ENCODE results near the gene ATG14.

The ATG14 gene

DNA sequence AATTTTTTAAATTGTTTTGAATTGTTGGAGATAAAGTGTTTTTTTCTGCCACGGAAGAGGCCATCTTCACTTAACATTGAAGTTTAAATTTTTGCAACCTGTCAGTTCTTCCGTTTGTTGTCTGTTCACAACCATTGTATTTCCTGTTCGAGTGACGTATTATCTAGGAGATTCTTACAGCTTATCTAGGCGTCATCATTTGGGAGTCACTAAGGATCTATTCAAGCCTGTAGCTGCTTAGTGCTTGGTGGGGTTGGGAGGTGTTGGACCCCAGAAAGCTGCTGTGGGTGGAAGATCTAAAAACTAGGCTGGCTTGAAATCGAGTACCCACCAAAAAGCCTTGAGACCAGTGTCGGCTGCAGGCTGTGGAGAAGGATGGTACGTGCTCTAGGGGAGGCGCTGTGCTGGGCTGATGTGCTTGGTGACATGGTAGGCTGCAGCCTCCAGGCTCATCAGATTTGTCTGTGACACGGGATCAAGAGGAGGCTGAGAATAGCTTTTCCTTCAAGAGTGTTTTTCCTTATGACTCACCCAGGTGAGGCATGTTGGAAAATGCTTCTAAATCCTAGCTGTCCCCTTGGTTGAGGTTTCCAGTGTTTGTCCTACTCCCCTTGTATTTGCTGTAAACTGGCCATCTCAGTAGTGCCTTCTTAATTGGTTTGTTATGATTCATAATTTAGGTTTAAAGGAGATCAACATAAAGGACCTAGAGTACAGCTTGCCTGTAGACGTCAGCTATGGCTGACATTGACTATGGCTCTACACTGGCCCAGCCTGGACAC lies 57.8 kb downstream of the ATG14 start:
- no peak overlapping the region for H3K4me3 ChIP-seq (ENCODE audit: low read depth, low read length)
- TF ChIP-seq, protein P1, sequence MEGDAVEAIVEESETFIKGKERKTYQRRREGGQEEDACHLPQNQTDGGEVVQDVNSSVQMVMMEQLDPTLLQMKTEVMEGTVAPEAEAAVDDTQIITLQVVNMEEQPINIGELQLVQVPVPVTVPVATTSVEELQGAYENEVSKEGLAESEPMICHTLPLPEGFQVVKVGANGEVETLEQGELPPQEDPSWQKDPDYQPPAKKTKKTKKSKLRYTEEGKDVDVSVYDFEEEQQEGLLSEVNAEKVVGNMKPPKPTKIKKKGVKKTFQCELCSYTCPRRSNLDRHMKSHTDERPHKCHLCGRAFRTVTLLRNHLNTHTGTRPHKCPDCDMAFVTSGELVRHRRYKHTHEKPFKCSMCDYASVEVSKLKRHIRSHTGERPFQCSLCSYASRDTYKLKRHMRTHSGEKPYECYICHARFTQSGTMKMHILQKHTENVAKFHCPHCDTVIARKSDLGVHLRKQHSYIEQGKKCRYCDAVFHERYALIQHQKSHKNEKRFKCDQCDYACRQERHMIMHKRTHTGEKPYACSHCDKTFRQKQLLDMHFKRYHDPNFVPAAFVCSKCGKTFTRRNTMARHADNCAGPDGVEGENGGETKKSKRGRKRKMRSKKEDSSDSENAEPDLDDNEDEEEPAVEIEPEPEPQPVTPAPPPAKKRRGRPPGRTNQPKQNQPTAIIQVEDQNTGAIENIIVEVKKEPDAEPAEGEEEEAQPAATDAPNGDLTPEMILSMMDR (IDR thresholded peaks at IDR 0.05; ENCODE audit: low read depth, low read length): no peak
- TF ChIP-seq, protein P2, sequence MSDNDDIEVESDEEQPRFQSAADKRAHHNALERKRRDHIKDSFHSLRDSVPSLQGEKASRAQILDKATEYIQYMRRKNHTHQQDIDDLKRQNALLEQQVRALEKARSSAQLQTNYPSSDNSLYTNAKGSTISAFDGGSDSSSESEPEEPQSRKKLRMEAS (IDR thresholded peaks at IDR 0.05; ENCODE audit: low read depth, low read length): no peak
- TF ChIP-seq MYC (IDR thresholded peaks at IDR 0.05; ENCODE audit: low read depth, low read length) (no peak), POLR2A (IDR thresholded peaks at IDR 0.05; ENCODE audit: extremely low read depth, insufficient read length) (no peak)
- DNase-seq (ENCODE audit: low read depth): no peak

DNA sequence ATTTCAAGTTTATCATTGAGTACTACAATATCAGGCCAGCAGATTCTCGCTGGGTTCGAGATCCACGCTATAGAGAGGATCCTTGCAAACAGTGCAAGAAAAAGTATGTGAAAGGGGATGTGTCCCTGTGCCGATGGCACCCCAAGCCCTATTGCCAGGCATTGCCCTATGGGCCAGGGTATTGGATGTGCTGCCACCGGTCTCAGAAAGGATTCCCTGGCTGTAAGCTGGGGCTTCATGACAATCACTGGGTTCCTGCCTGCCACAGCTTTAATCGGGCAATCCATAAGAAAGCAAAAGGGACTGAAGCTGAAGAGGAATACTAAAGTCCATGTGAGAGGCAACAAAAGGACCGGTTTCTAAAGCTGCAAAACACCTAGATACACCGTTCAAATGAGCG lies 59.4 kb downstream of the ATG14 start:
- TF ChIP-seq, protein P2 (IDR thresholded peaks at IDR 0.05; ENCODE audit: low read depth, low read length): no peak
- no peak for TF ChIP-seq POLR2A (IDR thresholded peaks at IDR 0.05; ENCODE audit: extremely low read depth, insufficient read length)
- no peak overlapping the region for H3K4me3 ChIP-seq (ENCODE audit: low read depth, low read length)
- DNase-seq (ENCODE audit: low read depth): no peak

DNA sequence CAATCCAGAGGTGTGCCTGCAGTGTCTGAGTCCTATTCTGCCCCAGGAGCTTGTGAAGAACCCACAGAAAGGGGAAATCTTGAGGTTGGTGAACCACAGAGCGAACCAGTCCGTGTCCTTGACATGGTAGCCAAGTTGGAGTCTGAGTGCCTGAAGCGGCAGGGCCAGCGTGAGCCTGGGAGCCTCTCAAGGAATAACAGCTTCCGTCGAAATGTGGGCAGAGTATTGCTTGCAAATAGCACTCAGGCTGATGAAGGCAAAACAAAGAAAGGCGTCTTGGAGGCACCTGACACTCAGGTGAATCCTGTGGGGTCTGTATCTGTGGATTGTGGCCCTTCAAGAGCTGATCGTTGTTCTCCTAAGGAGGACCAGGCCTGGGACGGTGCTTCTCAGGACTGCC lies 60.5 kb downstream of the ATG14 start:
- H3K4me3 ChIP-seq (ENCODE audit: low read depth, low read length): no peak overlapping the region
- no peak for TF ChIP-seq MYC (IDR thresholded peaks at IDR 0.05; ENCODE audit: low read depth, low read length)
- TF ChIP-seq, protein P2 (IDR thresholded peaks at IDR 0.05; ENCODE audit: low read depth, low read length): no peak
- TF ChIP-seq, protein P1 (IDR thresholded peaks at IDR 0.05; ENCODE audit: low read depth, low read length): no peak
- no peak for TF ChIP-seq POLR2A (IDR thresholded peaks at IDR 0.05; ENCODE audit: extremely low read depth, insufficient read length)
- DNase-seq (ENCODE audit: low read depth): no peak

DNA sequence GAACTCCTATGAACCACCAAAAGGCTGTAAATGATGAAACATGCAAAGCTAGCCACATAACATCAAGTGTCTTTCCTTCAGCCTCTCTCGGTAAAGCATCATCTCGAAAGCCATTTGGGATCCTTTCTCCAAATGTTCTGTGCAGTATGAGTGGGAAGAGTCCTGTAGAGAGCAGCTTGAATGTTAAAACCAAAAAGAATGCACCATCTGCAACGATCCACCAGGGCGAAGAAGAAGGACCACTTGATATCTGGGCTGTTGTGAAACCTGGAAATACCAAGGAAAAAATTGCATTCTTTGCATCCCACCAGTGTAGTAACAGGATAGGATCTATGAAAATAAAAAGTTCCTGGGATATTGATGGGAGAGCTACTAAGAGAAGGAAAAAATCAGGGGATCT lies 61.2 kb downstream of the ATG14 start:
- DNase-seq (ENCODE audit: low read depth): no peak
- TF ChIP-seq, protein P1 (IDR thresholded peaks at IDR 0.05; ENCODE audit: low read depth, low read length): no peak
- no peak for TF ChIP-seq POLR2A (IDR thresholded peaks at IDR 0.05; ENCODE audit: extremely low read depth, insufficient read length)
- TF ChIP-seq, protein P2 (IDR thresholded peaks at IDR 0.05; ENCODE audit: low read depth, low read length): no peak
- TF ChIP-seq MYC (IDR thresholded peaks at IDR 0.05; ENCODE audit: low read depth, low read length): no peak
- H3K4me3 ChIP-seq (ENCODE audit: low read depth, low read length): no peak overlapping the region

DNA sequence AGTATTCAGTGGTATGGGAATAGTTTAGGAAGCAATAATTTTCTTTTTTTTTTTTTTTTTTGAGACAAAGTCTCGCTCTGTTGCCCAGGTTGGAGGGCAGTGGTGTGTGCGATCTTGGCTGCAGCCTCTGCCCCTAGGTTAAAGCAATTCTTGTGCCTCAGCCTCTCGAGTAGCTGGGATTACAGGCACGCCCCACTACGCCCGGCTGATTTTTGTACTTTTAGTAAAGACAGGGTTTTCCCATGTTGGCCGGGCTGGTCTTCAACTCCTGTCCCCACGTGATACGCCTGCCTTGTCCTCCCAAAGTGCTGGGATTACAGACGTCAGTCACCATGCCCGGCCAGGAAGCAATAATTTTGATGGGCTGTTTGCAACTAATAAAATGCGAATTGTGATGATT lies 62.1 kb downstream of the ATG14 start:
- no peak for TF ChIP-seq POLR2A (IDR thresholded peaks at IDR 0.05; ENCODE audit: extremely low read depth, insufficient read length)
- no peak for DNase-seq (ENCODE audit: low read depth)
- no peak overlapping the region for H3K4me3 ChIP-seq (ENCODE audit: low read depth, low read length)

DNA sequence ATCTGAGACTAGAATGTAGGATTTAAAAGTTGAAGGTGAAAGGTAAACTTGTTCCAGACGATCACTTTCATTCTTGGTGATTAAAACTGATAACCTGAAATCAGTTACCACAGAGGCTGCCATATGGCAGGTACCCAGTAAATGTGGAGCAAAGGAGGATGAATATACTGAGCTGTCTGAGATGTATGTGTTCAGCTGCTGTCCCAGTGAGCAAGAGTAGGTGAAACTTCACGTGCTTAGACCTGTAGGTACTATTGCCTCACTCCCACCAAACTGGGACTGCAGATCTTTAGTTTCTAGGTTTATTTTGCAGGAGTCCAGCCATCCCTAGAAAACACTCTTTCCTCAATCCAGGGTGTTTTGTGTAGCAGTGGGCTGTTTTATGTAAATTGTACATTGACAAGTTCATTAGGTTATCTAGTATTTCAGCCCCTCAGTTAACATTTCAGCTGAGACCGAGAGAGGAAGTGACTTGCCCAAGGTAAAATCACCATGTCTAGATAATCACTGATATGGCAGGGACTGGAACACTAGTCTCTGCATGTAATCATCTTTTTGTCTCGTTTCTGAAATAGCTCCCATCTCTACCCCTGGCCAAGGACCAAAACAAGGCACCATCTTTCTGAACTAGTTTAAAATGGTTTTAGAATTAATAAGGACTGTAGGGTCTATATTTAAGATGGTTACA lies 62.7 kb downstream of the ATG14 start:
- TF ChIP-seq MYC (IDR thresholded peaks at IDR 0.05; ENCODE audit: low read depth, low read length) (no peak), POLR2A (IDR thresholded peaks at IDR 0.05; ENCODE audit: extremely low read depth, insufficient read length) (no peak)
- TF ChIP-seq, protein P1 (IDR thresholded peaks at IDR 0.05; ENCODE audit: low read depth, low read length): no peak
- TF ChIP-seq, protein P2 (IDR thresholded peaks at IDR 0.05; ENCODE audit: low read depth, low read length): no peak
- H3K4me3 ChIP-seq (ENCODE audit: low read depth, low read length): no peak overlapping the region
- DNase-seq (ENCODE audit: low read depth): no peak

Data from NB4 (cell line).